Stimulated activated CD8-positive, alpha-beta memory T cell treated with anti-CD3 and anti-CD28 coated beads, Interleukin-12 subunit alpha, Interleukin-12 subunit beta, amount 100 ng/mL, for 4 hours (primary cell): ENCODE results near the gene SIK2.
"Not testable (repeated sequence)": the region's sequence is repeated elsewhere in the genome, so short reads cannot be mapped to it uniquely, and the experiment has no call there.

Experiments
- DNase-seq: peaks from one replicate; pipeline ENCODE4 v3.0.0-alpha.2; 2020; ENCODE audit warnings: low read depth

Gene SIK2

DNA sequence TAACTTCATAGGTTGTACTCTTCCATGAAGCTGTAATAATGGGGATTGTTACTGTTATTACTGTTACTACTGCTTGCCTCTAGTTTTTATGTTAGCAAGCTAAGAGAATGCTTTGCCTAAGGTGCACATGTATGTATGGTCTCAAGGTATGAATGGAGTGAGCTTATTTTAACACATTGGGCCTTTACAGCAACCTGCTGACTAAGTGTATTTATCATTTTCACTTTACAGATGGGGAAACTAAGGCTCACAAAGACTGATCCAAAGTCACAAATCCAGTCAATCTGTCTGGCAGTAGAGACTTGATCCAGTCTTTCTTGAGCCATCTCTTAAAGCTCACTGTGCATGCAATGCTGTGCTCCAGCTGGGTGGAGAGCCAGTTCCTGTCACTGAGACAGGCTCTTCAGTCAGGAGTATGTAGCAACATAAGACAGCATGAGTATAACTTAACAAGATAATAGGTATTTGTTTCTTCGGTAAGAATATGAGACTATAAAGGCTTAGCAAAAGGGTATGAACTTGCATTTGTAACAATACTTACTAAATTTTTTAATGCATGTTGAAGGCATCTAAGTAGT, 97.4 kb downstream of the SIK2 start:
- DNase-seq: no peak

DNA sequence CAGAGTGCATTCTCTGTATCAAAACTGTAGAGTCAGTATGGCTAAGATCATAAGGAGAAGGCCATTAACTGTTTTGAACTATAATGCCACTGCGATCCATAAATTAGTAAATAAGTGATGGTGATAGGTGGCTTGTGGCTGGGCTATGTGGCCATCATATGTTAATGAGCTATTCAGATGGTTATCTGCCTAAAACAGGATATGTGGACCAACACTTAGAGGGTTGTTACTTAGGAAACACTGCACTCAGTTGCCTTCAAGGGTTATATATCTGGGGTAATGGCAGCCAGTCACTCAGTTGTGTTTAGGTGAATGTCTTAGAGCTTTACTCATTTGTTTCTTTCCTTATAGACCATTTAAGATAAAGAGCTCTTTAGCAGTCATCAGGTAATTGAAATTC, 97.9 kb downstream of the SIK2 start:
- DNase-seq: no peak

DNA sequence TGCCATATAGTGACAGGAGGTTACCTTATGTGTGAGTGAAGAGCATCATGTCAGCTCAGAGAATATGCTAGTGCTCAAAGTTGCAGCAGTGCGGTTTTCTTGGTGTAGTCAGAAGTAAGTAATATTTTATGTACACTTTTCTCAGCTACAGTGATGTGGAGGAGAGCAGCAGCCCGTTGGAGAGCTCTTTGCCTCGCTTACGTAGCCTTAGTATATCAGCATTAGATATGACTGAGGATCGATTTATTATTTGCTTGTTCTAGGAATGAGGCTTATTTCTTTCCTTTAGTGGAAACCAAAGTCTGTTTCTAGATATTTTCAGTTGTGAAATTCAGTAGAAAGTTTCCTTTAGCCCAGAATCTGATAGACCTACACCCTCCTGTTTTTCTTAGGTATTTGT, 100.4 kb downstream of the SIK2 start:
- DNase-seq: no peak

DNA sequence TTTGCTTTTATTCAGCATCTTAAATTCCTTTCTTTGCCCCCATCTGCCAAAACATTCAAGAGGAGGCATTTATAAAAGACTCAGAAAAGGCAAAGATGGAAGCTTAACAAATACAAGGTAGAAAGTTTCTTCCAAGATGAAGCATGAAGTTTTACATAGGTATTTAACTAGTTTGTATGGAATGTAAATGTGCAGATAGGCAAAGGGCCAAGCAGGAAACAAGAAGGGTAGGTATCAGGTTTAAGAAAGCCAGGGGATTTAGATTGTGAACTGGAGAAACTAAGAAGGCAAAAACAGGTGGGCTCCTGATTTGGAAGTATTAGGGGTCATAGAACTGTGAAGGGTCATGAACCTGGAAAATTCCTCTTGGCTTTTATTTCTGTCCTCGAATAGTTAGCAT, 101.3 kb downstream of the SIK2 start:
- DNase-seq: no peak

DNA sequence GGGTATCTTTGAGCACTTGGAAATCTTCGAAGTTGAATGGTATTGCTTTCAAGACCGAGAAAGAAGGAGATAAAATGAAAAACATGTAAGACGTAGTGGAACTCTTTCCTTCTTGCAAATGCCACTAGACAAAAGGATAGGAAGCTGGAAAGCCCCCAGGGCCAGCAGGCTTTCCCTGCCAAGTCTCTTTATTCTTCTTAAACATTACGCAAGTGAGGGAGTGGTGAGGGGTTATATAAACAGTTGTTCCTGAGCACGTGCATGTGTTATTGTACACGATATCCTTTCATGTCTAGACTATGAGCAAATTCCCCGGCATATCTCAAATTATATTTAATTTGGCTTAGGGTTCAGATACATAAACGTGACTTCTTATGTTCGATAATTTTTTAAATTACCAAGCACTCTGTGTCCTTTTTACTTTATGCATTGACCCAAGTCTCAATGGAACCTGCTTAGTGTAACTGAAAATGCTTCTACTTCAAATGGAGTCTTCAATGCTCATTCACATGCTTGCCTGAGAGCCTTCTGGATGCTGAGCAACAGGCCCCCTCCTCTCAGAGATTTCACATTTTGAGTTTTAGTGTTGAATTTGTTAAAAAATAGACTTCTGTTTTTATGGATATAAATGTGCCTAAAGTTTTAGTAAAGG, 104.9 kb downstream of the SIK2 start:
- DNase-seq: no peak

DNA sequence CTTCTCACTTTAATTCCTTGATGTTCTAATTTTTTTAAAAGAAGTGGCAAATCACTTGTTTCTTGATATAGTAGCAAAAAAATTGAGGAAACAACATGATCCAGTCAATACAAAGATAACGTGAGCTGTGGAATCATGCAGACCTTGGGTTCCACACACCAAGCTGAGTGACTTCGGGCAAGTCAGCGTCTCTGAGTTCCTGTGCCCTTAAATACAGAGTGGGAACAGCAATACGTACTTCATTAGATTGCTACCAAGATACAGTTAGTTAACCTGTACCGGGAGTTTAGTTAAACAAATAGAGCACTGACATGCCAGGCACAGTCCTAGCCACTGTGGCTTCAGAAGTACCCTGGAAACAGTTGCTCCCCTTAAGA, 105.4 kb downstream of the SIK2 start:
- DNase-seq: no peak

DNA sequence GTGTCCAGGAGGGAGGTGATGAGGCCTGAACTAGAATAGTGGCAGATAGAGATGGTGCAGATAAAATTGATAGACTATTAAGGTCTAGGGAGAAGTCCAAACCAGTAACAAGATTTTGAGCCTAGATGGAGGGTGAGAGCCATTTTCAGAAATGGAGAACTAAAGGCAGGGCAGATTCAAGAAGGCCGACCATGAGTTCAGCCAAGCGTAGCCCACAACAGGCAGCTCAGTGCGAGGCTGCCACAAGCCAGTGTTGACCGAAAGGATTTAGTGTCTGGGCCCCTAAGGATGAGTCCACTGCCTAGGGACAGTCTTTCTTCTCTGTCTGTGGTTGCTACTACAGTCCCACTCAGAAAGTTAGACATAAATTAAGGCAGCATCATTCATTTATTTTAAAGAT, 112.3 kb downstream of the SIK2 start:
- DNase-seq: no peak

DNA sequence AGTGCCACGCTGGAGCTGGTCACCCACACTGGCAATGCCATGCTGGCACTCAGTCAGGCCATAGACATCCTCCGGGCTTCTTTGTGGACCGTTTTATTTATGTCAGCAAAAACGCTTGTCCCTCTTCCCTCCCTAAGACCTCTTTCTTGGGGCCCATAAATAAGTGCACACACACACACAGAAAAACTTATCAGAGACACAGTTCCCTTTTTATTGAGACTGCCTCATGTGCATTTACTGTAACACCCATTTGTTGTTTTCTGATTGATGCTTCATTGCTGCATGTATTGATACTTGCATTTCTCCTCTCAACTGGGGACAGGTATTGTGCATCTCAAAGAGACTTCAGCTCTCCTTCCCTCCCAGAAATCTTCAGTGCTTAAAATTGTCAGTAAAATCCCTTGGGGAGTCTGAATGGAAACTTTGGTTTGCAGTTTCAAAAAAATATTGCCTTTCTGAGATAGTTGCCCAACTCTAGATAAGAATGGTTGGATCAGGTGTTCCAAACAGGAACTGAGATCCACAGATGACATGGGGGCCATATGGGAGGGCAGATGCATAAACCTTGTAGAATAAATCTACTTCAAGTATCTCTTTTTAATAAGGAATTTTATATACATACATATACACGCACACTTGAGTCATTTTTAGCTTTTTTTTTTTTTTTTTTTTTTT, 113.0 kb downstream of the SIK2 start:
- no peak for DNase-seq

DNA sequence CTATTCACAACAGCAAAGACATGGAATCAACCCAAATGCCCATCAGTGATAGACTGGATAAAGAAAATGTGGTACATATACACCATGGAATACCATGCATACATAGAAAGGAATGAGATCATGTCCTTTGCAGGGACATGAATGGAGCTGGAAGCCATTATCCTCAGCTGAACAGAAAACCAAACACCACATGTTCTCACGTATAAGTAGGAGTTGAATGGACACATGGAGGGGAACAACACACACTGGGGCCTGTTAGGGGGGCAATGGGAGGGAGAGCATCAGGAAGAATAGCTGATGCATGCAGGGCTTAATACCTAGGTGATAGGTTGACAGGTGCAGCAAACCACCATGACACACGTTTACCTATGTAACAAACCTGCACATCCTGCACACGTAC, 115.4 kb downstream of the SIK2 start:
- DNase-seq: not testable (repeated sequence)

DNA sequence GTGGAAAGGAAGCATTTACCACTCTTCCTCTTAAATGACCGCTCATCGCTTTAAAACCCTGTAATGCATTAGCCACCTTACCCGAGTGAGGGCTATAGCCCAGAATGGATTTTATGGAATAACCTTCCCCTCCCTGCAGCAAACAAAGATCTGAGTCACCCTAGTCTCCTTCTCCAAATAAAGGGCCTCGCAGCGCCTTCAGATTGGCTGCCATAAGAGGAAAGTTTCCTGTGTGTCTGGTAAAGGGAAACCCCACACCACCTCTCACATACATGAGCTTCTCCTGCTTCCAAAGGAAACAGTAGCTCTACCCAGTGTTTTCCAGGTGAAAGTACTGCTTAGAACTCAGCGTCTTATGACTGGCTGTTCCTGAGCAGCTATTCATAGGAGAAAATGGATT, 116.2 kb downstream of the SIK2 start:
- DNase-seq: no peak

DNA sequence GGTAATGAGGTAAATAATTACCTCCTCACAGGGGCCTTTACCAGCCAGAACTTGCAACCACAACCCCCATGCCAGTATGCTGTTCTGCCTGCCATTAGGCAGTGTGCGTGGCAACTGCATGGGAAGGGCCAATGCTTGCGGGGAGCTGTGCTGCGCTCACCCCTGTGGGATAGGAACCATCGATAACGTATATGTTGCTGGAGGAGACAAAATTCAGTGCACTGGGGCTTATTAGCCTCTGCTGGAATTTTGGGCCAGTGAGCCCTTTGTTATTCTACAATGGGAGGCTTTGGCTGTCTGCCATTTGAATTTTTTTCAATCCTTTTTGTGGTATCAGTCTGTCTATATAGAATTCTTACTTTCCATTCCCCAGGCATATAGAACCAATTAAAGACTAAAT, 116.6 kb downstream of the SIK2 start:
- DNase-seq: no peak

DNA sequence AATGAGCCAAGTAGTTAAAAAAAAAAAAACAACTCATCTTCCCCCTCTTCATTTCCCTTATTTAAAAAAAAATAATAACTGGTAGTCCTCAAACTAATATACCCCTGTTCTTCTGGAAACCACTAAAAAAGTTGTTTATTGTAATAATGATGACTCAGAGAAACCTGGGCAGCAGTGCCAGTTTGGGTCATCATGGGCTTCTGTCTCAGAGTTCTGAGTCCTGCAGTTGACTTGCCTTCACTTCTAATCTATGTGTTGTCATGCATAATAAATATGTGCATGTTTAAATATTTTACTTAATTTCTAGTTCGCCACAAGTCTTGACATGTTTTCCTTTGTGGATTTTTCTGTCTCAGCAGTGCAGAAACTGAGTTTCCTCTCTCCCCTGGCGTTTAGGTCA, 117.1 kb downstream of the SIK2 start:
- no peak for DNase-seq

DNA sequence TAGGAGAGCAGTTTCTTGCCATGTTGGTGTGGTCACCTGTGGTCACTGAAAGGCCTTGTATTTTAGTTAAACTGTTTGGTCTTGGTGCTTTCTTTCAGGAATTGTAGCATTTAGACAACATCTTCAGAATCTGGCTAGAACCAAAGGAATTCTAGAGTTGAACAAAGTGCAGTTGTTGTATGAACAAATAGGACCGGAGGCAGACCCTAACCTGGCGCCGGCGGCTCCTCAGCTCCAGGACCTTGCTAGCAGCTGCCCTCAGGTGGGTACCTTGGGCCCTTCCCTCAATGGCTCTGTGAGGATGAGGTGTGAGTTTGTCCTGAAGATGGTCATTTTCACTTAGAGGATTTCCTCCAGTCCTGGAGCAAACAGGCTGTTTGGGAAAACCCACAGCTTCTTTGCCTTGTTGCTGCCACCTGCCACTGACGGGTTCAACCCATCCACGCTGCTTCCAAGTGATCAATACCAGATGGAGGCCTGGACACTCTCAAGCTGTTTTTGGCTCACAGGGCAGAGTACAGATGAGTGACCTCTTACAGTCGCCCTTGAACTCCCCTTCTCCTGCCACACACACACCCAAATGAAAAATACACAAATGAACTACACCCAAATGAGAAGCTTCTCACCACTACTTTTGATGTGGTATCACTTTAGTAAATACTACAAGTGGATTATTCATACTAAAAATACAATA, 118.7 kb downstream of the SIK2 start:
- DNase-seq: no peak

DNA sequence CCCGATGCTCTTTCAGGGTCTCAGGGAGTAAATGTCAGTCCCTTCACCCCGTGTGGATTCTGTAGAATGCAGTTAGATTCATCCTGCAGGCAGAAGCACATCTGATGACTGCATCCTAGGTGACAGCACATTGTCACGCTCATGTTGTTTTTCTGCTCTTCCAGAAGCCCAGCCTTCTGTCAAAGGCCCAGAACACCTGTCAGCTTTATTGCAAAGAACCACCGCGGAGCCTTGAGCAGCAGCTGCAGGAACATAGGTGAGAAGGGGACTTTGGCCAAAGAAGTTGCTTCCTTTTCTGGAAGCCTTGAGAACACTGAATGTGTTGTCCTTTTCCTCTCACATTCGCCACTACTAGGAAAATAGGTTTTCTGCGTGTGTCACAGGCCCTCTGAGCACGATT, 120.3 kb downstream of the SIK2 start:
- no peak for DNase-seq

DNA sequence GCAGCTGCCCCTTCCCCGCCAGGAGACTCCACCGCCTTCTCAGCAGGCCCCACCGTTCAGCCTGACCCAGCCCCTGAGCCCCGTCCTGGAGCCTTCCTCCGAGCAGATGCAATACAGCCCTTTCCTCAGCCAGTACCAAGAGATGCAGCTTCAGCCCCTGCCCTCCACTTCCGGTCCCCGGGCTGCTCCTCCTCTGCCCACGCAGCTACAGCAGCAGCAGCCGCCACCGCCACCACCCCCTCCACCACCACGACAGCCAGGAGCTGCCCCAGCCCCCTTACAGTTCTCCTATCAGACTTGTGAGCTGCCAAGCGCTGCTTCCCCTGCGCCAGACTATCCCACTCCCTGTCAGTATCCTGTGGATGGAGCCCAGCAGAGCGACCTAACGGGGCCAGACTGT, 121.3 kb downstream of the SIK2 start:
- no peak for DNase-seq

DNA sequence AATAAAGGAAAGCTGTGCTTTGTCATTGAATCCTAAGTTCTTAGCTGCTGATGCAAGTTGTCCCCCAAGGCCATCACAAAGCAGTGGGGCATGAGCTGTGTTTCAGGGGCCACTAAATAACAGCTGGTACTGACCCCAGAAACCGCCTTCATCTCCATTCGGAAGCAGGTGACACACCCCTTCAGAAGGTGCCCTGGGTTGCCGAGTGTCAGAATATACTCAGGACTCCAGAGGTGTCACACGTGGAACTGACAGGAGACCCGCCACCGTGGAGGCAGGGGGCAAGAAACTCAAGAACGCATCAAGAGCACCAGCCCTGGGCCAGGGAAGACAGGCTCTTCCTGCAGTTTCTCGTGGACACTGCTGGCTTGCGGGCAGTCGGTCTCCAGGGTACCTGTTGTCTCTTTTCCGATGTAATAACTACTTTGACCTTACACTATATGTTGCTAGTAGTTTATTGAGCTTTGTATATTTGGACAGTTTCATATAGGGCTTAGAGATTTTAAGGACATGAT, 122.4 kb downstream of the SIK2 start:
- no peak for DNase-seq

DNA sequence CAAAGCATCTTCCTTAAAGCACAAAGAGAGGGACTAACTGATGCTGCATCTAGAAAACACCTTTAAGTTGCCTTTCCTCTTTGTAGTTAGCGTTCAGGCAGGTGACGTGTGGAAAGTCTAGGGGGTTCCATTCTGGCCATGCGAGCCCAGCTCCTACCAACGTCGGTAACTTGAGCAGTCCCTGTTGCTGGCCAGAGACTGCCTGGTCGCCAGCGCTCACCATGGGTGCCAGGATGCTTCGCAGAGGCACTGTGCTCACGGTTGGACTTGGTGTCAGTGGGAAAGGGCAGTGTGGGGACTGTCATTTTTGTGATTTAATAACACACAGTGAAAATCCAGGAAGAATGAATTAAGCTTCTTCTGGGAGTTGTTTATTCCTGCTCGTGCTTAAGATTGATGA, 123.4 kb downstream of the SIK2 start:
- no peak for DNase-seq

DNA sequence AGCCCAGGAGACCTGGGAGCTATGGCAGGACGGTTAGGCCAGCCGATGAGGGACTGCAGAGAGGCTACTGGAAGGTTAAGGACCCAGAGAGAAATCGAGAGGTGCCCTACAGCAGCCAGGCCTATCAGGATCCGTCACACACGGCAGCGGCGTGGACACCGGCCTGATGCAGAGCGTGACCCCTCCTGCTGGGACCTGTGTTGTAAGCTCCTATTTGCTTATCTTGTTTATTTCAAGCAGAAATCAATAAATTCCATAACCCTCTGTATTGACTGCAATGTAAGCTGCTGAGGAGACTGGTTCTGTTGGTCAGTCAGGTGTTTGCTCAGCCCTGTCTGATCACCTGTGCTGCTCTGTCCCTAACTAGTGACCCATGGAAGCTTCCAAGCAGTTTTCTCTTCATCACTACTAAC, 124.1 kb downstream of the SIK2 start:
- no peak for DNase-seq

DNA sequence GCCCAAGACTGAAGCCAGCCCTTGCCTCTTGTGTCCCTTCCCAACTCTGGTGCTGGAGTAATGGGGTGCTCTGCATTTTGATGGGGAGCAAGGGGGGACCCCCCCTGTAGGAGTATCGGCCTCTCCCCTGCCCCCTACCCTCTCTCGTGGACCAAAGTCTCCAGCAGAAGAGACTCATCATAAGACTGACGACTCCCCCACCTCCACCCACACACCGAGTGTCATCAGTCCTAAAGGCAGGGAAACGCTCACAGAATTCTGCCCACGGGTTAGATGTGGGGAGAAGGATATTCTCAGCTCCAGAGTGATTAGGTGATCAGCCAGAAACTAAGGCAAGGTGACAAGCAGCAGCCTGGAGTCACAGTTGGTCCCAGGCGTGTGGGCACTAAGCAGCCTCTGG, 125.2 kb downstream of the SIK2 start:
- DNase-seq: no peak

DNA sequence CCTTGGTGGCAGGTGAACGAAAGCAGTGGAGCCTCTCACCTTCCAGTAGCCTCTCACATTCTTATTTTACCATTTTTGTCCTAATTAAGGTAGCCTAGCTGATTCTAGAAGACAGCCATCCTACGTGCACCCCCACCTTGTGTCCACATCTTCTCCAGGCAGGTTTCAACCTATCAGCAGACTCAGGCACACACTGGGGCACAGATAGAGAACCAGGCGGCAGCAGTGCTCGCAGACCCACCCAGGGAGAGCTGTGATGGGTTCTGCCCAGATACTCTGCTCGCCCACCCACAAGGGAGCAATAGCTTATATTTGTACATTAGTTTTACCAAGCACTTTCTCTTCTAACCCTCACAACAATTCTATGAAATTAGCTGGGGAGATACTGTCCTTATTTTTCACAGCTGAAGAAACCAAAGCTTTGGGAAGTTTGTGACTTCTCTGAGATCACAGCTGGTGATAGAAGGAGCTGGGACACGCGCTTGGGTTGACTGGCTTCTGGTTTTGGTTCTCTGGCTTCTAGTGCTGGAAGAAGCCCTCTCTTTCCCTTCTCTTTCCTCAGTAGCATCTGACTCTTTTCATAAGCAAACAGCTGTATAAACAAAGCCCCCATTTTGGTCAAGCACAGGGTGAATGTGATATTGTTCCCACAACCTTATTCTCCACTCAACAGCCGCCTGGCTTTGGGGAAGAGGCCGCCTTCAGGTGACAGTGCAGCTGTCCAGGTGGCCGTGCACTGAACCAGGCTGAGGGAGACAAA, 127.0 kb downstream of the SIK2 start:
- DNase-seq: no peak

DNA sequence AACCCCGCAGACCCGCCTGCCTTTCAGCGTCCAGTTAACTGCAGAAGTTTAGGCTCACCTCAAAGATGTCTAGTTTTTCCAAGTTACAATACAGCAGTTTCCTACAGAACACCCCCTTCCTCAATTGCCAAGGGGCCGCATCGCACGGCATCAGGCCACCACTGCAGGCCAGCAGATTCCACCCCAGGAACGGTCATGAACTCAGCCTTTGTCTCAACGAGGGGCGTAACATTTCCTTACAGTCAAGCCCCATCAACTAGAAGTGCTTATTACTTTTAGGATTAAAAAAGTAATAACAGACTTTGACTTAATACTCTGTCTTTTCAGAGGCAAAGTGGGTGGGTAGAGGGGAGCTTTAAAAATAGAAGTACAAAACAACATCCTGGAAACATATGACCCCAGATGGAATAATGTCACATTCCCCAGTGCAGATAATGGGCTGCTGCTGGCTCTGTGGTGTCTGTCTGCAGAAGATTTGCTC, 127.6 kb downstream of the SIK2 start:
- DNase-seq: no peak
